Osteoblast (primary cell): Measurements from ENCODE around the gene MCM9. TPM values are rescaled to one million over a fixed set of nuclear protein-coding genes. Genes with fewer than 3 reads are reported as not detected.

ENCODE experiments used
- DNase-seq: peaks from one replicate; pipeline ENCODE4 v3.0.0; 2011; ENCODE audit warnings: low spot score, mixed read lengths; ENCODE audit not compliant: insufficient read length; ENCODE audit errors: missing footprints
- H2AFZ ChIP-seq: 2 replicates; pipeline ENCODE4 v1.6.0; 2011; ENCODE audit warnings: mild to moderate bottlenecking, low read length
- H3K27ac ChIP-seq: 2 replicates; pipeline ENCODE4 v1.5.1; 2011; ENCODE audit warnings: mild to moderate bottlenecking, low read depth, low read length, moderate library complexity
- H3K27me3 ChIP-seq: 2 replicates; pipeline ENCODE4 v1.6.0; 2012; ENCODE audit warnings: mild to moderate bottlenecking, control low read depth, inconsistent platforms, low read length, moderate library complexity; ENCODE audit not compliant: insufficient read depth
- H3K36me3 ChIP-seq: 2 replicates; pipeline ENCODE4 v1.5.1; 2011; ENCODE audit warnings: mild to moderate bottlenecking, low read length, control low read depth, moderate library complexity; ENCODE audit not compliant: insufficient read depth
- H3K4me1 ChIP-seq: 2 replicates; pipeline ENCODE4 v1.5.1; 2011; ENCODE audit warnings: mild to moderate bottlenecking, low read length, control low read depth, moderate library complexity; ENCODE audit not compliant: insufficient read depth
- H3K4me2 ChIP-seq: 2 replicates; pipeline ENCODE4 v1.6.0; 2011; ENCODE audit warnings: mild to moderate bottlenecking, low read length; ENCODE audit not compliant: insufficient read depth
- H3K4me3 ChIP-seq: fragments of 200-600 bp; sonication (generic); 3 replicates; pipeline ENCODE4 v1.5.1; 2012; ENCODE audit warnings: mild to moderate bottlenecking, low read length, inconsistent platforms; ENCODE audit not compliant: insufficient read depth
- H3K79me2 ChIP-seq: 2 replicates; pipeline ENCODE4 v1.6.0; 2012; ENCODE audit warnings: mild to moderate bottlenecking, low read length, control low read depth, inconsistent platforms; ENCODE audit not compliant: insufficient read depth
- H3K9me3 ChIP-seq: 2 replicates; pipeline ENCODE4 v1.5.1; 2011; ENCODE audit warnings: low read depth, low read length, control low read depth
- H4K20me1 ChIP-seq: 2 replicates; pipeline ENCODE4 v1.6.0; 2012; ENCODE audit warnings: mild to moderate bottlenecking, low read length, control low read depth; ENCODE audit not compliant: insufficient read depth
- total RNA-seq: library from RNA; depleted of rRNA; stranded (reverse); fragments of >200 nt; gene quantifications from 2 replicates; pipeline ENCODE4 v1.2.3, GENCODE V29; 2012
- TF ChIP-seq, protein P1 (sequence below): IDR thresholded peaks from 2 replicates; pipeline ENCODE4 v1.5.1; 2011; ENCODE audit warnings: mild to moderate bottlenecking, low read depth, low read length, moderate library complexity; ENCODE audit errors: extremely low read depth

MCM9 gene
- total RNA-seq, 1 donor, result 15.2 TPM

DNA sequence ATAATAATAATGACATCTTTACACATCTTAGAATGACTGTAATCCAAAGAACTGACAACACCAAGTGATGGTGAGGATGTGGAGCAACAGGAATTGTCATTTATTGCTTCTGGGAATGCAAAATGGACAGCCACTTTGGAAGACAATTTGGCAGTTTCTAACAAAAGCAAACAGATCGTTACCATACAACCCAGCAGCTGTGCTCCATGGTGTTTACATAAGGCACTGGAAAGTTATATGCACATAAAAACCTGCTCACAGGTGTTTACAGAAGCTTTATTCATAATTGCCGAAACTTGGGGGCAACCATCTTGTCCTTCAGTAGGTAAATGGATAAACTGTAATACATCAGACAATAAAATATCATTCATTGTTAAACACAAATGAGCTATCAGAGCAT, 59.3 kb downstream of the MCM9 start:
- Histone ChIP-seq H3K27ac (peak overlapping the region; percentile 81), H3K36me3 (no peaks in the 10 kb centered on the region), H2AFZ (no peak overlapping the region), H3K4me1 (peaks cover 34% of the 10 kb centered on the region), H3K27me3 (no peaks in the 10 kb centered on the region), H4K20me1 (no peaks in the 10 kb centered on the region), H3K4me3 (no peak overlapping the region), H3K9me3 (no peaks in the 10 kb centered on the region), H3K79me2 (peaks cover 66% of the 10 kb centered on the region), H3K4me2 (peak overlapping the region; percentile 58)
- DNase-seq, result peak; percentile 39
- TF ChIP-seq, protein P1, sequence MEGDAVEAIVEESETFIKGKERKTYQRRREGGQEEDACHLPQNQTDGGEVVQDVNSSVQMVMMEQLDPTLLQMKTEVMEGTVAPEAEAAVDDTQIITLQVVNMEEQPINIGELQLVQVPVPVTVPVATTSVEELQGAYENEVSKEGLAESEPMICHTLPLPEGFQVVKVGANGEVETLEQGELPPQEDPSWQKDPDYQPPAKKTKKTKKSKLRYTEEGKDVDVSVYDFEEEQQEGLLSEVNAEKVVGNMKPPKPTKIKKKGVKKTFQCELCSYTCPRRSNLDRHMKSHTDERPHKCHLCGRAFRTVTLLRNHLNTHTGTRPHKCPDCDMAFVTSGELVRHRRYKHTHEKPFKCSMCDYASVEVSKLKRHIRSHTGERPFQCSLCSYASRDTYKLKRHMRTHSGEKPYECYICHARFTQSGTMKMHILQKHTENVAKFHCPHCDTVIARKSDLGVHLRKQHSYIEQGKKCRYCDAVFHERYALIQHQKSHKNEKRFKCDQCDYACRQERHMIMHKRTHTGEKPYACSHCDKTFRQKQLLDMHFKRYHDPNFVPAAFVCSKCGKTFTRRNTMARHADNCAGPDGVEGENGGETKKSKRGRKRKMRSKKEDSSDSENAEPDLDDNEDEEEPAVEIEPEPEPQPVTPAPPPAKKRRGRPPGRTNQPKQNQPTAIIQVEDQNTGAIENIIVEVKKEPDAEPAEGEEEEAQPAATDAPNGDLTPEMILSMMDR, result no peak

DNA sequence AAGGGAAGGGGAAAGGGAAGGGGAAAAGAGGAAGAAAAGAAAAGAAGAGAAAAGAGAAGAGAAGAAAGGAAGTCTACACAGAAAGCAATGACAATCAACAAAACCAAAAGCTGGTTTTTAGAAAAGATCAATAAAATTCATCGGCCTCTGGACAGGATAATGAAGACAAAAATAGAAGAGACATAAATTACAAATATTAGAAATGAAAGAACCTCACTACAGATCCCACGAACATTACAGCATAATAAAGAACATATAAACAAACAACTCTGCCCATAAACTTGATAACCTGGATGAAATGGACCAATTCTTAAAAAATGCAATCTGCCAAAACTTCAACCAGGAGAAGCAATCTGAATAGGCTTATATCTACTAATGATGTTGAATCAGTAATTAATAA, 61.7 kb downstream of the MCM9 start:
- no peak overlapping the region for H3K27ac ChIP-seq
- no peaks in the 10 kb centered on the region for H3K36me3 ChIP-seq
- peaks cover 60% of the 10 kb centered on the region for H3K79me2 ChIP-seq
- no peak overlapping the region for H3K4me3 ChIP-seq
- TF ChIP-seq, protein P1, result no peak
- no peak for DNase-seq
- H3K4me1 ChIP-seq, result peaks cover 39% of the 10 kb centered on the region
- H3K27me3 ChIP-seq, result no peaks in the 10 kb centered on the region
- no peak overlapping the region for H2AFZ ChIP-seq
- no peaks in the 10 kb centered on the region for H3K9me3 ChIP-seq
- H3K4me2 ChIP-seq, result no peak overlapping the region
- no peaks in the 10 kb centered on the region for H4K20me1 ChIP-seq

DNA sequence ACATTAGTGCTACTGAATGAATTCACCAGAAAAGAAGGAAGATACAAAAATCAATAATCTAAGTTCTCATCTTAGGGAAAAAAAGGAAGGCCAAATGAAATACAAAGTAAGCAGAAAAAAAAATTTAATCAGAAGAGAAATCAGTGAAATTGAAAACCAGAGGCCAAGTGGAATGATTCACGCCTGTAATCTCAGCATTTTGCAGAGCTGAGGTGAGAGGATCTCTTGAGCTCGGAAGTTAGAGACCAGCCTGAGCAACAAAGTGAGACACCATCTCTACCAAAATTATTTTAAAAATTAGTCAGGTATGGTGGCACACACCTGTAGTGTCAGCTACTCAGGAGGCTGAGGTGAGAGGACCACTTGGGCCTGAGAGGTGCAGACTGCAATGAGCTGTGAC, 62.2 kb downstream of the MCM9 start:
- peaks cover 61% of the 10 kb centered on the region for H3K79me2 ChIP-seq
- no peak overlapping the region for H3K4me3 ChIP-seq
- no peaks in the 10 kb centered on the region for H3K27me3 ChIP-seq
- H3K4me1 ChIP-seq, result peaks cover 34% of the 10 kb centered on the region
- no peaks in the 10 kb centered on the region for H3K9me3 ChIP-seq
- TF ChIP-seq, protein P1, result no peak
- no peaks in the 10 kb centered on the region for H4K20me1 ChIP-seq
- no peak for DNase-seq
- no peaks in the 10 kb centered on the region for H3K36me3 ChIP-seq
- H3K27ac ChIP-seq, result peak overlapping the region; percentile 26
- no peak overlapping the region for H2AFZ ChIP-seq
- H3K4me2 ChIP-seq, result no peak overlapping the region

DNA sequence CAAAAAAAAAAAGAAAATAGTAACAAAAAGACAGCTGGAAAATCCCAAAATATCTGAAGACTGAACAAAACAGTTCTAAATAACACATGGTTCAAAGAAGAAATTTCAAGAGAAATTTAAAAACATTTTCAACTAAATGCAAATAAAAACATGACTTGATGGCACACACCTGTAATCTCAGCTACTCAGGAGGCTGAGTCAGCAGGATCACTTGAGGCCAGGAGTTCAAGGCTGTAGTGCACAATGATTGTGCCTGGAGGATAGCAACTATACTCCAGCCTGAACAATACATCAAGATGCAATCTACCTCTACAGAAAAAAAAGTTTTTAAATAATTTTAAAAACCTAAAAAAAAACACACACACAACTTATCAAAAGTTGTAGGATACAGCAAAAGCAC, 62.6 kb downstream of the MCM9 start:
- Histone ChIP-seq H3K79me2 (peaks cover 57% of the 10 kb centered on the region), H3K4me1 (peaks cover 30% of the 10 kb centered on the region), H3K27ac (no peak overlapping the region), H3K9me3 (no peaks in the 10 kb centered on the region), H2AFZ (no peak overlapping the region), H3K27me3 (no peaks in the 10 kb centered on the region), H4K20me1 (no peaks in the 10 kb centered on the region), H3K36me3 (no peaks in the 10 kb centered on the region), H3K4me3 (no peak overlapping the region), H3K4me2 (no peak overlapping the region)
- TF ChIP-seq, protein P1, result no peak
- no peak for DNase-seq
